ENCODE results near the gene GDPD2.

- TF ChIP-seq CTCF (IDR thresholded peaks at IDR 0.05): no peak
- no peak for TF ChIP-seq POLR2A (IDR thresholded peaks at IDR 0.05)
Measured at GRCh38 chrX:70405003-70405402, 18.1 kb upstream of the GDPD2 start.
